K562 (cell line): ENCODE results near the gene RBM19. TPM values are rescaled to one million over a fixed set of nuclear protein-coding genes. Genes with fewer than 3 reads are reported as not detected.

Source experiments
- ATAC-seq: fragments of 200-7000 bp; cut with Tn5 transposase; 3 replicates; pipeline ENCODE4 v1.9.1; 2020; ENCODE audit warnings: moderate library complexity
- BruUV-seq: library from RNA; stranded (reverse); fragments of 400-500 nt; replicated peaks from 2 replicates; lab custom pipeline; 2021; lab: Mats Ljungman, UMichigan
- CTCF ChIA-PET: fragments of 300-600 bp; formaldehyde crosslinking; extraction: SDS; loops from one replicate; lab custom pipeline; 2021; ENCODE audit warnings: low intra/inter-chr PET ratio; lab: Yijun Ruan, JAX
- POLR2A ChIA-PET: fragments of 300-600, 350-650 bp; sonication (Branson Sonifier 250); formaldehyde crosslinking; extraction: SDS; loops from one replicate; lab custom pipeline; 2021; ENCODE audit warnings: antibody characterized with exemption, inconsistent platforms; lab: Yijun Ruan, JAX
- DNase-seq, 4 experiments: peaks; one replicate each; pipeline versions ENCODE4 v3.0.0 to v3.0.0-alpha.2; 2011 to 2018; ENCODE audit warnings: low spot score in 3 of 4, mixed read lengths in 3 of 4; ENCODE audit errors: extremely low read depth in 1 of 4
- FAIRE-seq: peaks from 2 replicates; lab custom pipeline; 2011; peaks lifted over from hg19 to GRCh38; lab: Jason Lieb, UNC
- H2AFZ ChIP-seq: 2 replicates; pipeline ENCODE4 v1.6.0; 2011; ENCODE audit warnings: low read depth, low read length, control low read depth, inconsistent platforms
- H3K27ac ChIP-seq: fragments of 200-600 bp; 3 replicates; pipeline ENCODE4 v1.8.0; 2011; ENCODE audit warnings: low read depth, mild to moderate bottlenecking, control low read depth, inconsistent platforms, low read length, moderate library complexity, mixed read lengths; ENCODE audit errors: extremely low read depth
- H3K27me3 ChIP-seq, 2 experiments: fragments of 300-600 bp in 1 of 2; 2 replicates in 1 of 2; 3 replicates in 1 of 2; pipeline versions ENCODE4 v1.6.0 to v1.8.0; 2011; ENCODE audit warnings: inconsistent platforms in 2 of 2, low read length in 2 of 2, mild to moderate bottlenecking in 1 of 2, mixed read lengths in 1 of 2, moderate library complexity in 1 of 2; ENCODE audit not compliant: control insufficient read depth in 2 of 2, insufficient read depth in 2 of 2
- H3K36me3 ChIP-seq: fragments of 300-600 bp; 3 replicates; pipeline ENCODE4 v1.8.0; 2011; ENCODE audit warnings: mild to moderate bottlenecking, low read length, inconsistent platforms; ENCODE audit not compliant: control insufficient read depth, insufficient read depth
- H3K4me1 ChIP-seq, 2 experiments: fragments of 200-600 bp in 1 of 2; replicated peaks in 1 of 2; 2 replicates in 1 of 2; 3 replicates in 1 of 2; pipeline versions ENCODE4 v1.5.1 to v1.8.0; 2011; ENCODE audit warnings: inconsistent platforms in 2 of 2, low read length in 2 of 2, mild to moderate bottlenecking in 1 of 2, mixed read lengths in 1 of 2, moderate library complexity in 1 of 2; ENCODE audit not compliant: control insufficient read depth in 2 of 2, insufficient read depth in 2 of 2
- H3K4me2 ChIP-seq: 2 replicates; pipeline ENCODE4 v1.6.1; 2011; ENCODE audit warnings: low read length, control low read depth, inconsistent platforms, mixed read lengths; ENCODE audit not compliant: insufficient read depth
- H3K4me3 ChIP-seq: fragments of 200-600 bp; sonication (generic), shearing (Covaris generic); 2 replicates; pipeline ENCODE4 v1.5.1; 2016; ENCODE audit warnings: control low read depth, inconsistent platforms
- H3K79me2 ChIP-seq: fragments of 200-600 bp; 3 replicates; pipeline ENCODE4 v1.8.0; 2011; ENCODE audit warnings: low read length, inconsistent platforms; ENCODE audit not compliant: control insufficient read depth, insufficient read depth
- H3K9ac ChIP-seq, 2 experiments: 2 replicates each; pipeline versions ENCODE4 v1.6.0 to v1.6.1; 2011; ENCODE audit warnings: low read depth in 2 of 2, low read length in 2 of 2, control low read depth in 1 of 2, inconsistent platforms in 1 of 2, mild to moderate bottlenecking in 1 of 2, mixed read lengths in 1 of 2; ENCODE audit not compliant: insufficient read depth in 1 of 2
- H3K9me1 ChIP-seq: one replicate; pipeline ENCODE4 v1.6.0; 2011; ENCODE audit warnings: inconsistent platforms, mild to moderate bottlenecking, low read length, moderate library complexity; ENCODE audit not compliant: control insufficient read depth, insufficient read depth
- H3K9me3 ChIP-seq: replicated peaks from 2 replicates; pipeline ENCODE4 v1.5.1; 2011; ENCODE audit warnings: low read depth, low read length, inconsistent platforms; ENCODE audit not compliant: control insufficient read depth, insufficient read depth
- H4K20me1 ChIP-seq: replicated peaks from 2 replicates; pipeline ENCODE4 v1.6.1; 2011; ENCODE audit warnings: low read length, inconsistent platforms, mixed read lengths; ENCODE audit not compliant: control insufficient read depth, insufficient read depth
- CBFB ChIP-seq: sonication (generic); formaldehyde crosslinking; IDR thresholded peaks from 2 replicates; pipeline ENCODE4 v1.4.0; 2020; ENCODE audit warnings: mild to moderate bottlenecking, missing genetic modification reagents
- DIDO1 ChIP-seq: fragments of 450-650 bp; IDR thresholded peaks from 2 replicates; pipeline ENCODE4 v1.6.1; 2016; ENCODE audit warnings: low read depth, missing biosample characterization, missing genetic modification characterization
- KLF16 ChIP-seq: IDR thresholded peaks from 2 replicates; pipeline ENCODE4 v1.6.1; 2016; ENCODE audit warnings: antibody characterized with exemption
- NUFIP1 ChIP-seq: fragments of 450-650 bp; IDR thresholded peaks from 2 replicates; pipeline ENCODE4 v1.6.1; 2018; ENCODE audit not compliant: partially characterized antibody
- RAD21 ChIP-seq, 2 experiments: fragments of 250-450 bp in 1 of 2; fragments of 450-650 bp in 1 of 2; sonication (Bioruptor Pico) in 1 of 2; formaldehyde crosslinking in 1 of 2; IDR thresholded peaks in 1 of 2; conservative IDR thresholded peaks in 1 of 2; 2 replicates each; pipeline versions ENCODE4 v1.4.0 to v1.8.0; 2020 to 2022; ENCODE audit warnings: mild to moderate bottlenecking in 2 of 2, moderate library complexity in 1 of 2
- STAG1 ChIP-seq: sonication (generic); formaldehyde crosslinking; IDR thresholded peaks from 2 replicates; pipeline ENCODE4 v1.5.0; 2020; ENCODE audit warnings: missing genetic modification reagents, borderline replicate concordance
- ZEB2 ChIP-seq: fragments of 450-650 bp; IDR thresholded peaks from 2 replicates; pipeline ENCODE4 v1.6.1; 2016
- ZKSCAN8 ChIP-seq: fragments of 200-800 bp; sonication (Bioruptor generic); IDR thresholded peaks from 2 replicates; pipeline ENCODE4 v1.6.1; 2016; ENCODE audit warnings: missing genetic modification characterization, missing compliant biosample characterization
- ZNF263 ChIP-seq: sonication (generic); formaldehyde crosslinking; IDR thresholded peaks from 2 replicates; pipeline ENCODE4 v1.8.0; 2022; ENCODE audit warnings: mild to moderate bottlenecking, missing genetic modification reagents, borderline replicate concordance
- WGBS: fragments of 100-300 bp; shearing (Covaris generic); methylation state at CpG from one replicate; pipeline ENCODE4 v1.1.6; 2016; ENCODE audit warnings: low coverage, mixed read lengths; ENCODE audit not compliant: insufficient coverage; ENCODE audit errors: missing lambda C conversion rate; 5-methylcytosine and 5-hydroxymethylcytosine counted together
- in situ Hi-C: fragments of 300-500 bp; cut with MboI; formaldehyde crosslinking; loops from 4 replicates; pipeline ENCODE4 v1.15.0; 2018; ENCODE audit warnings: inconsistent platforms, mixed read lengths
- intact Hi-C: fragments of 100-400 bp; cut with micrococcal nuclease; formaldehyde crosslinking; loops from 2 replicates; pipeline ENCODE4 v1.14.2; 2022
- polyA plus RNA-seq, 8 experiments: library from polyadenylated mRNA; depleted of rRNA in 4 of 8; stranded (reverse) in 5 of 8; unstranded in 3 of 8; fragments of >200 nt; fragmentation: Nextera tagmentation in 2 of 8; fragmentation: Illumina TruSeq in 1 of 8; extraction: Ambion mirVana in 2 of 8; extraction: Trizol in 1 of 8; gene quantifications; 2 replicates each; pipeline versions ENCODE4 v1.2.1 to v1.2.3, GENCODE V29; 2011 to 2014; ENCODE audit warnings: inconsistent platforms in 1 of 8, missing spikeins in 1 of 8
- total RNA-seq, 7 experiments: library from RNA; depleted of rRNA in 6 of 7; stranded (reverse); fragments of >200 nt in 6 of 7; fragmentation: Illumina TruSeq in 2 of 7; extraction: Trizol in 2 of 7; gene quantifications; 2 replicates each; pipeline versions ENCODE4 v1.2.1 to v1.2.3, GENCODE V29; 2011 to 2021; ENCODE audit warnings: low replicate concordance in 1 of 7
- TF ChIP-seq, protein P1 (sequence below): fragments of 250-450 bp; sonication (Bioruptor Pico); IDR thresholded peaks from 2 replicates; pipeline ENCODE4 v1.5.0; 2021
- TF ChIP-seq, protein P2 (sequence below), 2 experiments: fragments of 450-650 bp in 1 of 2; IDR thresholded peaks; 2 replicates each; pipeline ENCODE4 v1.6.1; 2011 to 2017; ENCODE audit warnings: low read depth in 2 of 2, antibody characterized with exemption in 1 of 2, borderline replicate concordance in 1 of 2, low read length in 1 of 2, mild to moderate bottlenecking in 1 of 2, mixed read lengths in 1 of 2; ENCODE audit not compliant: control insufficient read depth in 1 of 2
- TF ChIP-seq, protein P3 (sequence below): sonication (generic); formaldehyde crosslinking; IDR thresholded peaks from 2 replicates; pipeline ENCODE4 v1.8.0; 2023; ENCODE audit warnings: mild to moderate bottlenecking, missing genetic modification reagents
- TF ChIP-seq, protein P4 (sequence below), 2 experiments: fragments of 250-450 bp in 1 of 2; fragments of 450-650 bp in 1 of 2; sonication (Bioruptor Pico) in 1 of 2; IDR thresholded peaks; 2 replicates each; pipeline versions ENCODE4 v1.6.1 to v1.8.0; 2016 to 2021; ENCODE audit warnings: mild to moderate bottlenecking in 2 of 2, moderate library complexity in 2 of 2, missing compliant biosample characterization in 1 of 2, missing genetic modification characterization in 1 of 2

RBM19 gene
- total and polyA plus RNA-seq, 9 of the 15 experiments (the other 6 are each of a cell fraction or from before 2014, with no cell fraction given) = 16.0 to 58.4 (median 37.9) TPM

DNA sequence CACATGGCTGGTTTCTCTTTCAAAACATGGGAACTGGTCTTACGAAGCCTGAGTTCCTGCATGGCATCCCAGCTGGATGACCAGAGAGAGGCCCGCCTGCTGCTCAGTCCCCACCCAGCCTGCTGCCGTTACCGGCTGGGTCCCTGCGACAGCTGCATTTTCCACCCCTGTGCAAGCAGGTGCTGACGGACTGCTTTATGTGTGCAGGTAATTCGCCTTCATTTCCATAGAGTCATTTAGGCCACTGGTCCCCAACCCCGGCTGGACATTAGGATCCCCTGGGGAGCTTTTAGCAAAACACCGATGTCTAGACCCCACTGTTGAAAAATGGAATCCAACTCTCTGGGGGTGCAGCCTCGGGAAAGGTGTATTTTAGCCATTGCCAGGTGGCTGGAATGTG is 51.9 kb downstream of the RBM19 start (continued):
- TF ChIP-seq, protein P1, sequence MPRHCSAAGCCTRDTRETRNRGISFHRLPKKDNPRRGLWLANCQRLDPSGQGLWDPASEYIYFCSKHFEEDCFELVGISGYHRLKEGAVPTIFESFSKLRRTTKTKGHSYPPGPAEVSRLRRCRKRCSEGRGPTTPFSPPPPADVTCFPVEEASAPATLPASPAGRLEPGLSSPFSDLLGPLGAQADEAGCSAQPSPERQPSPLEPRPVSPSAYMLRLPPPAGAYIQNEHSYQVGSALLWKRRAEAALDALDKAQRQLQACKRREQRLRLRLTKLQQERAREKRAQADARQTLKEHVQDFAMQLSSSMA (CRISPR knock-in tag) = no peak
- TF ChIP-seq CBFB (CRISPR knock-in tag) (no peak), DIDO1 (tag) (no peak)
- TF ChIP-seq, all 486 proteins: peak for 0

DNA sequence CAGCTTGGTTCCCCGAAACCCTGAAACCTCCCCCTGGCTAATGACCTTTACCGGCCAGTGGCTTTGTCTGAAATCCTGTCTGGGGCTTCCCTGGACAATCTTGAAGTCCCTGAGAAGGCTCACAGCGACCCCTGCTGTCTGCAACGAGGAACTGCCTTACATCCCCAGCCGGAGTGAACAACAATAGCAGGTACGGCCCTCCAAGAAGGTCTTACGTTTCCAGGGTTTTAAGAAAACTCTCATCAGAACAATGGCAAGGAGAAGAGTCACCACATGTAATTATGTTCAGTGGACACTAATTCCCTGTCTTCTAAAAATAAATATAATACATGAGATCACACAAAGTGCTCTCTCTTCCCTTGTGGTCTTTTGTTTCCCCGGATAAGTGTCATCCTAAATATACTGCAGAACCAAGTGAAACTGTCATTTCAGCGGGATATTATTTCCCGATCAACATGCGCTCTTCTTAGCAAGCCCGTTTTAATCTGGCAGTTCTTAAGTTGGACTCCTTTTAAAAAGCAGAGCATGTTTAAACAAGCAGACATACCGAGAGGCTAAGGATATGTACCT is 53.3 kb downstream of the RBM19 start:
- Histone ChIP-seq H3K27ac (no peak overlapping the region), H2AFZ (no peak overlapping the region), H3K9ac (no peak overlapping the region), H3K9me1 (no peaks in the 10 kb centered on the region), H3K4me2 (no peak overlapping the region), H4K20me1 (no peaks in the 10 kb centered on the region), H3K79me2 (no peaks in the 10 kb centered on the region), H3K4me1 (peaks cover 0 to 3% of the 10 kb centered on the region in 2 experiments; a peak in 1 of 5 replicates), H3K27me3 (no peaks in the 10 kb centered on the region), H3K4me3 (no peak overlapping the region), H3K9me3 (no peaks in the 10 kb centered on the region), H3K36me3 (peaks cover 71% of the 10 kb centered on the region; the same call in 2 of the 3 replicates)
- peak; percentile 79 to 81 (median 80) for DNase-seq
- ATAC-seq = peak; percentile 96
- CTCF ChIA-PET = interaction anchor here (0.6 to 2.2 kb wide), 7 partner anchors 55 to 863 kb away, joined by 3 to 19 read pairs (median 3); no protein-coding TSS in a partner anchor
- no TSS peak for BruUV-seq
- 35% methylated on average over 13 of the region's 13 CpGs for whole genome bisulfite sequencing
- in situ Hi-C loops = loop anchor here (5.0 to 10.0 kb wide), 2 partner anchors 471 to 598 kb away; no protein-coding TSS in a partner anchor
- FAIRE-seq = peak; percentile 86
- POLR2A ChIA-PET = interaction anchor here (0.7 kb wide), 1 partner anchor 783 kb away, joined by 5 read pairs; no protein-coding TSS in a partner anchor
- intact Hi-C loops = loop anchor here (1.0 to 10.0 kb wide), 5 partner anchors 127 to 474 kb away; no protein-coding TSS in a partner anchor
- TF ChIP-seq, protein P2, sequence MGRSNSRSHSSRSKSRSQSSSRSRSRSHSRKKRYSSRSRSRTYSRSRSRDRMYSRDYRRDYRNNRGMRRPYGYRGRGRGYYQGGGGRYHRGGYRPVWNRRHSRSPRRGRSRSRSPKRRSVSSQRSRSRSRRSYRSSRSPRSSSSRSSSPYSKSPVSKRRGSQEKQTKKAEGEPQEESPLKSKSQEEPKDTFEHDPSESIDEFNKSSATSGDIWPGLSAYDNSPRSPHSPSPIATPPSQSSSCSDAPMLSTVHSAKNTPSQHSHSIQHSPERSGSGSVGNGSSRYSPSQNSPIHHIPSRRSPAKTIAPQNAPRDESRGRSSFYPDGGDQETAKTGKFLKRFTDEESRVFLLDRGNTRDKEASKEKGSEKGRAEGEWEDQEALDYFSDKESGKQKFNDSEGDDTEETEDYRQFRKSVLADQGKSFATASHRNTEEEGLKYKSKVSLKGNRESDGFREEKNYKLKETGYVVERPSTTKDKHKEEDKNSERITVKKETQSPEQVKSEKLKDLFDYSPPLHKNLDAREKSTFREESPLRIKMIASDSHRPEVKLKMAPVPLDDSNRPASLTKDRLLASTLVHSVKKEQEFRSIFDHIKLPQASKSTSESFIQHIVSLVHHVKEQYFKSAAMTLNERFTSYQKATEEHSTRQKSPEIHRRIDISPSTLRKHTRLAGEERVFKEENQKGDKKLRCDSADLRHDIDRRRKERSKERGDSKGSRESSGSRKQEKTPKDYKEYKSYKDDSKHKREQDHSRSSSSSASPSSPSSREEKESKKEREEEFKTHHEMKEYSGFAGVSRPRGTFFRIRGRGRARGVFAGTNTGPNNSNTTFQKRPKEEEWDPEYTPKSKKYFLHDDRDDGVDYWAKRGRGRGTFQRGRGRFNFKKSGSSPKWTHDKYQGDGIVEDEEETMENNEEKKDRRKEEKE (IDR thresholded peaks at IDR 0.05; ENCODE audit: borderline replicate concordance in 1 of 2, control insufficient read depth in 1 of 2, low read depth in 2 of 2, low read length in 1 of 2) = no peak
- TF ChIP-seq RAD21 (CRISPR knock-in tag; conservative IDR thresholded peaks at IDR 0.05 in 1 of 2, IDR thresholded peaks at IDR 0.05 in 1 of 2) (peak; percentile 89 to 93), KLF16 (peak; percentile 49; the same call in 1 of the 2 replicates), STAG1 (CRISPR knock-in tag) (peak; percentile 89; the same call in 1 of the 2 replicates), NUFIP1 (no peak), ZKSCAN8 (CRISPR knock-in tag) (no peak), ZEB2 (no peak), ZNF263 (CRISPR knock-in tag) (no peak)
- TF ChIP-seq, protein P3, sequence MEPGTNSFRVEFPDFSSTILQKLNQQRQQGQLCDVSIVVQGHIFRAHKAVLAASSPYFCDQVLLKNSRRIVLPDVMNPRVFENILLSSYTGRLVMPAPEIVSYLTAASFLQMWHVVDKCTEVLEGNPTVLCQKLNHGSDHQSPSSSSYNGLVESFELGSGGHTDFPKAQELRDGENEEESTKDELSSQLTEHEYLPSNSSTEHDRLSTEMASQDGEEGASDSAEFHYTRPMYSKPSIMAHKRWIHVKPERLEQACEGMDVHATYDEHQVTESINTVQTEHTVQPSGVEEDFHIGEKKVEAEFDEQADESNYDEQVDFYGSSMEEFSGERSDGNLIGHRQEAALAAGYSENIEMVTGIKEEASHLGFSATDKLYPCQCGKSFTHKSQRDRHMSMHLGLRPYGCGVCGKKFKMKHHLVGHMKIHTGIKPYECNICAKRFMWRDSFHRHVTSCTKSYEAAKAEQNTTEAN = no peak
- TF ChIP-seq, protein P4, sequence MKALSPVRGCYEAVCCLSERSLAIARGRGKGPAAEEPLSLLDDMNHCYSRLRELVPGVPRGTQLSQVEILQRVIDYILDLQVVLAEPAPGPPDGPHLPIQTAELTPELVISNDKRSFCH (CRISPR knock-in tag; IDR thresholded peaks at IDR 0.05) = no peak
- TF ChIP-seq, protein P4 (tag; IDR thresholded peaks at IDR 0.05) = 0 out of 2 replicates have a peak, but pooled peaks have one; percentile 57
